Hematopoietic multipotent progenitor cell treated with erythropoietin and hydrocortisone succinate and interleukin-3 and kit ligand, for 6 days (in vitro differentiated cells): ENCODE results near the gene PALM3.

Experiments used
- DNase-seq: peaks from one replicate; pipeline ENCODE4 v3.0.0-alpha.2; 2015

PALM3 gene

GRCh38 chr19:14061751-14062557, at the start of gene PALM3:
PALM3 (minus strand) TSS chr19:14062076; CDS start chr19:14061980, 96 bp downstream.
- DNase-seq = no peak

- DNase-seq = no peak
Observed at GRCh38 chr19:14111486-14111885, 49.6 kb upstream of the PALM3 start.

DNA sequence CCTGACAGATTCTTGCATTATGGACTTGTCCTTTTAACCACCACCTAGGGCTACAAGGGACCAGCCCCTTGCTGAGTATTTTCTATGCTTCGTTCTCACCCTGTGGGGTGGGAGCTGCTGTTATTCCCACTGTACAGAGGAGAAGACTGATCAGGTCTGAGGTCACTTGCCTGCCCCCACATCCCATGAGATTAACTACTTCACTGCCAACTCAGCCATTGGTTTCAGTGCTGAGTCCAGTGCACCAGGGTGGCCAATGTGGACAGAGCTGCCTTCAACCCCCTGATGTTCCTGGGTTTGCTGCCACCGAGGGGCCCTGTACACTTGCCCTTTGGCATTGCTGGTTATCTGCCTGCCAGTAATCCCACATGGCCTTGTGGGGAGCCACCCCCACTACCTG, 48.8 kb upstream of the PALM3 start:
- no peak for DNase-seq

DNA sequence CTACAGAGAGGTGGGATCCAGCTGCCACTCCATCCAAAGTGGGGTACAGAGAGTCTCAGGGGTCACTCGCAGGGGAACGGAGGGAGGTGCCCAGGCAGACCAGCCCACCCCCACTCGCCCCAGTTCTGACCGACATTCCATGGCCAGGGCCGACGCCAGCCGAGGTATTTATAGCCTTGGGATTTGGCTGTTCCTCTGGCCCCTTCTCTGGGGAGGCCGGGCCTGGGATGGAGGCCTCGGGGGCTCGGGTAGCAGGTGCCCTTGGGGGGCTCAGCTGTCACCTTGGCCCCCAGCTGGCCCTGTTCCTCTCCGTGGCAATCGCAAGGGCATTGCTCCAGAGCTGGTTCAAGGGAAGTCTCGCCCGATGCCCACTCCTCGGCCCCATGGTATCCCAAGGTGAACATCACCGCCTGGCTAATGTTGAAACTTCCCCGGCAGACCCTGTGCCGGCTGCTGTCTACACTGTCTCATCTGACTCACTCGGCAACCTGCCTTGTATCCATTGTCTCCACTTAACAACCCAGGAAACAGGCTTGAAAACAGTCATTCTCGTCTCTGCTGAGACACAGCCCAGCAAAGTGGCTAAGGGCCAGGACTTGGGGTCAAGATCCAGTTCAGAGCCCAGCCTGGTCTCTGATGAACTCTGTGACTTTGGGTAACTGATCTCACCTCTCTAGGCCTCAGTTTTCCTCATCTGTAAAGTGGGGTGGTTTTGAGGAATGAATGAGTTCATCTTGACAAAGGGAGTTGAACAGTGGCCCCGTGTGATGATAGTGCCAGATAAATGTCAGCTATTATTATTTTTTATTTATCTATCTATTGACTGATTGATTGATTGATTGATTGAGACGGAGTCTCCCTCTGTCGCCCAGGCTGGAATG, 45.9 kb upstream of the PALM3 start:
- no peak for DNase-seq

DNA sequence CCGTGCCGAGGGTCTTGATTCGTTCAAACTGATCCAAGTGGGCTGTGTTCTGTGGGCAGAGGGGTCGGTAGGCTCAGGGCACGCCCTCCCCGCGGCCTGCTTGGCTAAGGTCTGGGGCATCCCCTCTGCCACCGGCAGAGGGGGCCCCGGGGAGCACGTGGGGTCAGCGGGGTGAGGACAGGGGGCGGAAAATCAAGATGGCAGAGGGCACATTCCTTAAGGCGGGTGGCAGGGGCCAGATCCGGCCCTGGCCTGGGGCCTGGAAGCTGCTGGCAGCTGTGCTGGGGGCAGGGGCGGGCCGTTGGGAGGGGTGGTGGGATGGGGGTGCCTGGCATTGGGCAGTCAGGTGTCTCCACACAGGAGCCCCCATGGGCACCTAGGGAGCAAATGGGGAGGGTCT, 45.0 kb upstream of the PALM3 start:
- DNase-seq = no peak

DNA sequence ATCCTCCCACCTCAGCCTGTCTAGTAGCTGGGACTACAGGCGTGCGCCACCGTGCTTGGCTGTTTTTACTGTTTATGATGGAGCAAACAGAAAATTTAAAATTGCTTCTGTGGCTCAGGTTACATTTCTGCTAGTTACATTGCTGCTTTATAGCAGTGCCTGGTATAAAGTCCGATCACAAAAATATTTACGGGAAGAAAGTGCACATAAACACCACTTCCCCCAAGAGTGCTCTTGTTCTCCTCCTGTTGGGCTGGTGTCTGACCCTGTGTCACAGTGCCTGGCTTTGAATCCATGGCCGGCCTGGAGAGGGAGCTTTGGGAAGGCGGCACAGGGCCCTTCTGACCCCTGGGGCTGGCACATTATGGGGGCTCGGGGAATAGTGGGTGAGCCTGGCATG, 43.8 kb upstream of the PALM3 start:
- DNase-seq = no peak

DNA sequence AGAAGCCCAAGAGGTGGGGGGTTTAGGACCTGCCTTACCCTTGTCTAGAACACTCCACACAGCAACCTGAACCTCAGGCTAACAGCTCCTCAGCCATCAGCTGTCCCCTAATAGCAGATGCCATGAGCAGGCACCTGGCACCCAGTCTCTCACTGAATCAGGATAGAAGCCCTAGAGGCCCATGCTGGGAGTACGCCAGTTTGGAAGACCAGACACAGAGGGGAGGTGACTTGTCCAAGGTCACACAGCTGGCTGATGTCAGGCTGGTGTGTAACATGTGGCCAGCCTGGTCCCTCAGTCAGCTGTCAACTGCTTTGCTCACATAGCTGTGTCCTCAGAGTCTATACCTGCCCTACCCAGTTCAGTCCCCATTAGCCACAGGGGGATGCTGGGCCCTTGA, 41.4 kb upstream of the PALM3 start:
- DNase-seq = no peak

DNA sequence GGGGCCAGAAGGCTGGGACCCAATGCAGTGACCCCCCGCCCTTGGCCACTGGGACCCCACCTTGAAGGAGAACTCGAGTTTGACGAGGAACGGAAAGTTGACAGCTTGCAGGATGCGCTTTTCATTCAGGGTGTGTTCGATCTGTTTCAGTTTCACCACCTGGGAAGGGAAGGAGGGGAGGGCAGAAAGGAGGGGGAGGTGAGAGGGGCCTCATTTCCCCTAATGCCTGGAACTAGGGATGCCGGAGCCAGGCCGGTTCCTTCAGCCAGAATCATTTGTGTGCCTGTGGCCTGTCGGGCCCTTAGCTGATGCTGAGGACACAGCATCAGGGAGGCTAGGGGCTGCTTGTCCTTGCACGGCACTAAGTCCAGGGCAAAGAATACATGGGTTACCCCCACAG, 40.9 kb upstream of the PALM3 start:
- no peak for DNase-seq

- no peak for DNase-seq
Observed at GRCh38 chr19:14102102-14102696, 40.3 kb upstream of the PALM3 start.

DNA sequence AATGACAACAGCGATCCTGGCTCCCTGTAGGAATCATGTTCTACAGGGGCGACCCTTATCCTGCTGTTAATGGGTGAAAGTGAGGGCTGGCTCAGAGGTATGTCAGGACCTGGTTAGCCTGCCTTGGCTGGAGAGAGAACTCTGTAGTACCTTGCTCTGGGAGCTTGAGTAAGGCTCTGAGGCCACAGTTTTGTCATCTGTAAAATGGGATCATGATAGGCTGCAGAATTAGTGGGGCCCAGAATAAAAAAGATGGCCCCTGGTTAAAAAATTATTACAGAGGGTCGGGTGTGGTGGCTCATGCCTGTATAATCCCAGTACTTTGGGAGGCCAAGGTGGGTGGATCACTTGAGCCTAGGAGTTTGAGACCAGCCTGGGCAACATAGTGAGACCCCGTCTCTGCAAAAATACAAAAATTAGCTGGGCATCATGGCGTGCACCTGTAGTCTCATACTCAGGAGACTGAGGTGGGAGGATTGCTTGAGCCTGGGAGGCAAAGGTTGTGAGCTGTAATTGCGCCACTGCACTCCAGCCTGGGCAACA, 39.2 kb upstream of the PALM3 start:
- DNase-seq = no peak

DNA sequence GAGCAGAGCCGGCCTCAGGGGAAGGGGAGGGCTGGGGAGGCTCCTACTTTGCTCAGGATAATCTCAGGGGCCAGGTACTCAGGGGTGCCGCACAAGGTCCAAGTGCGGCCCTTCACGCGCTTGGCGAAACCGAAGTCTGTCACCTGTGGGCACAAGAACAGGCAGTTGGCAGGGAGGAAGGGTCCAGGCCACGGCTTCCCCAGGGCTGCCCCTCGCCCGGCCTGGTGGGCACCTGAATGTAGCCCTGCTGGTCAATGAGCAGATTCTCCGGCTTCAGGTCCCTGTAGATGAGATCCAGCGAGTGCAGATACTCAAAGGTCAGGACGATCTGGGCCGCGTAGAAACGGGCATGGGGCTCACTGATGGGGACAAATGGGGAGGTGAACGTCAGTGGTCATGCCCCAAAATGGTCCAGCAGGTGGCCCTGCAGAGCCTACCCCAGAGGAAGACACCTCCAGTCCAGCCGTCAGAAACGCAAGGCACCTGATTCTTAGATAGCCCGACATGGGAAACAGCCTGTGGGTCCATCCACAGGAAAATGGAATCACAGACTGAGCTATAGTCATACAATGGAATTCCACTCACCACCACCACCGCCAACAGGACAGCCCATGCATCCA, 35.8 kb upstream of the PALM3 start:
- no peak for DNase-seq

DNA sequence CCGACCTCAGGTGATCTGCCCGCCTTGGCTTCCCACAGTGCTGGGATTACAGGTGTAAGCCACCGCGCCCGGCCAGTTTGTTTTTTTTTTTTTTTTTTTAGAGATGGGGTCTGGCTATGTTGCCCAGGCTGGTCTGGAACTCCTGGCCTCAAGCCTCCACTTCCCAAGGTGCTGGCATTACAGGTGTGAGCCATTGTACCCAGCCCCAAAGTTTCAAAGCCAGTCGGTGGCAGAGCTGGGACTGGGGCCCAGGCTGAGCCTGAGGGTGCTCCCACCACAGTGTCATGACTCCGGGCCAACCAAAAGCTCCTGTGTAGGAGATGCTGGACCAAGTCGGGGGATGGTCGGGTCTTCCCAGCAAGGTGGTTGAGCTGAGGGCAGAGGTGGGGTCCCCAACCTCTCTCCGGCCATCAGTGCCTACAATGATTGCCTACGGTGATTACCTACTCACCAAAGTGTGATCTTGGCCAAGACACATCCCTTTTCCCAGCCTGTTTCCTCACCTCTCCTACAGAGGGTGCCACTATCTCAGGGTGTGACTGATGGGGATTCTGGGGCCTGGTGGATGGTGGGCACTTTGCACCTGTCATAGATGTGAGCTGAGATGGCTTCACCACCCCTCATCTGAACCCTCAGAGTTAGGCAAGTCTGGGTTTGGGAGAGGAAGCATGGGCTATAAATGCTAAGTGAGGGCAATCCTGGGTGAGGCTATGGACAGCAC, 34.6 kb upstream of the PALM3 start:
- DNase-seq = no peak

GRCh38 chr19:14094854-14095253, 33.0 kb upstream of the PALM3 start:
- peak; percentile 78 for DNase-seq

GRCh38 chr19:14093117-14093823, 31.4 kb upstream of the PALM3 start:
- peak; percentile 53 for DNase-seq

GRCh38 chr19:14091813-14092462, 30.1 kb upstream of the PALM3 start:
- peak; percentile 55 for DNase-seq

DNA sequence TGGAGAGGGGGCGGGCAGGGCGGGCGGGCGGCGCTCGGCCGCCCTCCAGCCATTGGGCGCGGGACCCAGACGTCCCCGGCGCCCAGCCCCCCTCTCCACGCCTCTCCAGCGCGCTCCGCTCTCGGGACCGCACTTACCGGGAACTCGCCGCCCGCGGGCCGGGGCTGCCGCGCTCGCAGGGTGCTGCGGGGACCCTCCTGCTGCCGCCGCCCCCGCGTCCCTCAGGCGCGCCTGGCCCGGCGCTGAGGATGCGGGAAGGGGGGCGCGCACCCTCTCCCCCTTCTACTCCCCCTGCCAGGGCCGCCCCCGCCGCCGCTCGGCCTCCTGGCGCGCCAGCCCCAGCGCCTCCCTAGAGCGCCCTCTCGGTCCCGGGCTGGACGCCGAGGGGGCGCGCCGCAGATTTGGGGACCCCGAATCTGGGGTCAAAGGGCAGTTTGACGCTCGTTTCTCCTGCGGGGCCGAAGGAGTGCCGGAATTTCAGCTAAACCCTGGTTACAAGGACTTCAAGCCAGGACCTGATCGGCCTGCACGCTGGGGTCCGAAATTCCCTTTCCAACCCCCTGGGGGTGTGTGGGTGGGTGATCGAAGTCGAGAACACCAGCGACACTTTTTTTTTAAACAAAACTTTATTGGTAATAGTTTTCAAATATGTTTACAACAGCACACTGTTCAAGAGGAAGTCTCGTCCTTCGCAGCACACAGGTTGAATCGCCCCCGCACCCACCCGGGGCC, 29.4 kb upstream of the PALM3 start:
- peak; percentile 90 for DNase-seq

- peak; percentile 94 for DNase-seq
Observed at GRCh38 chr19:14090509-14091080, 28.7 kb upstream of the PALM3 start, which contains the start of gene SAMD1. SAMD1 (minus strand) TSS chr19:14090751.

DNA sequence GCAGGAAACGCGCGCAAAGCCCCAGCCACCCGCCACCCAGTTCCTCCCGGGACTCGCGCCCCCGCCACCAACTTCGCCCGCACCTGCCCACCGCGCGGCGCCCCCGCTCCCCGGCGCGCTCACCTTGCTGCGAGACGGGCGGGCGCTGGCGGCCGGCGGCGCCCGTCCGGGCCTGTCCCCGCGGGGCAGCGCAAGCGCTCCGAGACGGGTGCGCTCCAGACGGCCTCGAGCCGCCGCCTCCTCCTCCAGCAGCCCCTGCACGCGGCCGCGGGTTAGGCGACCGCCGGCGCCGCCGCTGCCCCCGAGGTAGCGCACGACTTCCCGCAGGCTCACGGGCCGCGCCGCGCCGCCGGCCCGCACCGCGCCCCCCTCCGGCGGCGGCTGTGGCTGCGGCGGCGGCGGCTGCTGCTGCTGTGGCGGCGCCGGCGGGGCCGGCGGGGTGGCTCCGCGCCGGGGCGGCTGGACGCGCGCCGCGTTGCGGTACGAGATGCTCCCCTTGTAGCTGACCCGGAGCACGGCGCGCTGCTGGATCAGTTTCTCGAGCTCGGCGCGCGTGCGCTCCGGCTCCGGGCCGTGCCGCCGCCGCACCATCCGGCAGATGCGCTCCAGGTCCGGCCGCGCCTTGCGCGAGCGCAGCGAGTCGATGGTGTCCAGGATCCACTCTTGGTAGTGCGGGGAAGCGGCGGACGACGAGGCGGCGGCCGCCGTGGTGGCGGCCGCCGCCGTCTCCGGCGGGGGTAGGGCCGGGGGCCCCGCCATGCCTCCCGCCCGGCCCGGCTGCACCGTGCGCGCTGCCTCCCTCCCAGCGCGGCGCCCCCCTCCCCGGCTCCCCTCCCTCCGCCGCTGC, 28.0 kb upstream of the PALM3 start:
- peak; percentile 67 for DNase-seq

DNA sequence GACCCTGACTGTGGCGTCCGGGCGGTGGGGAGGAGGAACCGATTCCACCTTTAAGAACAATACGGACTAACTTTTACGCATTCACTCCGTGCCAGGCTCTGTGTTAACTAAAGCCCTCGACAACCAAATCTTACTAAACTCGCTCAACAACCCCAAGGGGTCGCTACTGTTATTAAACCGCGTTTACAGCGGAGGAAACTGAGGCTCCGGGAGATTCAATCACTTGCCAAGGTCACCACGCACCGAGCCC, 27.5 kb upstream of the PALM3 start:
- DNase-seq = peak; percentile 57
